Measurements from ENCODE around the gene CCZ1B. TPM values are rescaled to one million over a fixed set of nuclear protein-coding genes. Genes with fewer than 3 reads are reported as not detected.
A peak's percentile ranks its signal among the peaks of the same experiment; 100 is the strongest.
"Not testable (repeated sequence)": the region's sequence is repeated elsewhere in the genome, so short reads cannot be mapped to it uniquely, and the experiment has no call there.

Gene CCZ1B
- total and polyA plus RNA-seq, 5 donors from 2014 or later: 18.3 to 90.3 (median 36.3) TPM

DNA sequence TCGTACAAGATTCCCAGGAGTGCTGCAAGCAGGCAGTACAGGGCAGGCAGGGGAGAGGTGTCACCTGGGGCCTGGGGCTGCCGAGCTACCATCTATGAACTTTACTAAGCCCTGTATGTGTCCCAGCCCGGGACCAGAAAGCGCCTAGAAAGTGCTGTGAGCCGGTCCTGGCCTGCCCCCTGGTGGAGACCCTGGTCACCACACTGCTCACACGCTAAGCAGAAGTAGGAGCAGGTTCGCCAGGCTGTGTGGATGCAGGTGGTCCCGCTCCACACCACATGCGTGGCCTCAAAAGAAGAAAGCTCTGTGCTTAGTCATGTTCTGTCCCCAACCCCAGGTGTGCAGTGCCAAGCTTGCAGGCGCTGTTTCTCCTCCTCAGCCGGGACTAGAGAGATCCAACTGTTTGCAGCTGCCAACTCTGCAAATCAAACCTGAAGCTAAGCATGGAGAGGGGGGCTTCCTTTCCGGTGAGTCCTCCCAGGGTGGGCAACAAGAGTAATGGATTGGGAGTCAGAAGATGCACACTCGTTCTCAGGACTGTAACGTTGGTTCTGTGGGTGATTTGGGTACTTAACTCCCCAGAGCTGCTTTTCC lies 31.7 kb upstream of the CCZ1B start:
- DNase-seq: peak; percentile 60 to 77 (median 72)
- not testable (repeated sequence) for H3K27ac Mint-ChIP-seq; H3K27me3 ChIP-seq (ENCODE audit: control insufficient read depth, insufficient read depth, low read length); H3K4me1 ChIP-seq (ENCODE audit: control insufficient read depth, insufficient read depth, low read length, poor library complexity, severe bottlenecking); H3K9me3 Mint-ChIP-seq; H3K4me3 ChIP-seq (ENCODE audit: low read depth, low read length); ATAC-seq (ENCODE audit: low read depth in 2 of 2); H3K9me3 ChIP-seq (ENCODE audit: control insufficient read depth in 2 of 2, low read length in 2 of 2); H3K27ac ChIP-seq (ENCODE audit: insufficient read depth, low read length, poor library complexity, severe bottlenecking); H3K36me3 ChIP-seq (ENCODE audit: control insufficient read depth, insufficient read depth, low read length); H3K36me3 Mint-ChIP-seq; H3K4me3 Mint-ChIP-seq
- Mint-ChIP-seq H3K4me1 (peaks cover 0 to 11% (median 0%) of the 10 kb centered on the region in 4 donors), H3K27me3 (peaks cover 20% of the 10 kb centered on the region)

- H3K9me3 Mint-ChIP-seq; H3K27ac Mint-ChIP-seq; H3K4me1 ChIP-seq (ENCODE audit: control insufficient read depth, insufficient read depth, low read length, poor library complexity, severe bottlenecking); H3K9me3 ChIP-seq (ENCODE audit: control insufficient read depth in 2 of 2, low read length in 2 of 2); H3K27ac ChIP-seq (ENCODE audit: insufficient read depth, low read length, poor library complexity, severe bottlenecking); ATAC-seq (ENCODE audit: low read depth in 2 of 2); H3K27me3 ChIP-seq (ENCODE audit: control insufficient read depth, insufficient read depth, low read length); DNase-seq; H3K36me3 Mint-ChIP-seq; H3K36me3 ChIP-seq (ENCODE audit: control insufficient read depth, insufficient read depth, low read length); H3K4me3 ChIP-seq (ENCODE audit: low read depth, low read length): not testable (repeated sequence)
- peaks cover 0 to 11% (median 0%) of the 10 kb centered on the region in 4 donors for H3K4me1 Mint-ChIP-seq
- peak overlapping the region in 3 of 4 donors; percentile 29 to 87 (median 65) for H3K4me3 Mint-ChIP-seq
- peaks cover 20% of the 10 kb centered on the region for H3K27me3 Mint-ChIP-seq
Measured at GRCh38 chr7:6855563-6856131, 29.6 kb upstream of the CCZ1B start.

GRCh38 chr7:6854747-6855562 lies 28.9 kb upstream of the CCZ1B start:
- H3K9me3 ChIP-seq (ENCODE audit: control insufficient read depth in 2 of 2, low read length in 2 of 2); H3K36me3 ChIP-seq (ENCODE audit: control insufficient read depth, insufficient read depth, low read length); H3K4me1 ChIP-seq (ENCODE audit: control insufficient read depth, insufficient read depth, low read length, poor library complexity, severe bottlenecking); H3K27me3 ChIP-seq (ENCODE audit: control insufficient read depth, insufficient read depth, low read length); H3K4me3 ChIP-seq (ENCODE audit: low read depth, low read length); H3K27ac Mint-ChIP-seq; H3K9me3 Mint-ChIP-seq; H3K36me3 Mint-ChIP-seq; H3K27ac ChIP-seq (ENCODE audit: insufficient read depth, low read length, poor library complexity, severe bottlenecking); ATAC-seq (ENCODE audit: low read depth in 2 of 2): not testable (repeated sequence)
- Mint-ChIP-seq H3K27me3 (peaks cover 20% of the 10 kb centered on the region), H3K4me3 (peak overlapping the region in 3 of 4 donors; percentile 58 to 70 (median 59)), H3K4me1 (peaks cover 0 to 11% (median 0%) of the 10 kb centered on the region in 4 donors)
- peak in 2 of 3 donors; percentile 5 to 10 for DNase-seq

GRCh38 chr7:6853681-6854080 lies 27.6 kb upstream of the CCZ1B start:
- H3K9me3 Mint-ChIP-seq; DNase-seq; ATAC-seq (ENCODE audit: low read depth in 2 of 2); H3K4me1 ChIP-seq (ENCODE audit: control insufficient read depth, insufficient read depth, low read length, poor library complexity, severe bottlenecking); H3K4me3 ChIP-seq (ENCODE audit: low read depth, low read length); H3K27me3 ChIP-seq (ENCODE audit: control insufficient read depth, insufficient read depth, low read length); H3K9me3 ChIP-seq (ENCODE audit: control insufficient read depth in 2 of 2, low read length in 2 of 2); H3K36me3 ChIP-seq (ENCODE audit: control insufficient read depth, insufficient read depth, low read length); H3K27ac ChIP-seq (ENCODE audit: insufficient read depth, low read length, poor library complexity, severe bottlenecking); H3K27ac Mint-ChIP-seq; H3K36me3 Mint-ChIP-seq: not testable (repeated sequence)
- Mint-ChIP-seq H3K4me3 (peak overlapping the region in 2 of 4 donors; percentile 64 to 70), H3K4me1 (peaks cover 0 to 11% (median 0%) of the 10 kb centered on the region in 4 donors), H3K27me3 (peaks cover 20% of the 10 kb centered on the region)

- not testable (repeated sequence) for H3K27ac ChIP-seq (ENCODE audit: insufficient read depth, low read length, poor library complexity, severe bottlenecking); H3K4me1 ChIP-seq (ENCODE audit: control insufficient read depth, insufficient read depth, low read length, poor library complexity, severe bottlenecking); H3K27me3 ChIP-seq (ENCODE audit: control insufficient read depth, insufficient read depth, low read length); H3K9me3 ChIP-seq (ENCODE audit: control insufficient read depth in 2 of 2, low read length in 2 of 2); ATAC-seq (ENCODE audit: low read depth in 2 of 2); H3K4me3 Mint-ChIP-seq; DNase-seq; H3K36me3 Mint-ChIP-seq; H3K4me1 Mint-ChIP-seq; H3K4me3 ChIP-seq (ENCODE audit: low read depth, low read length); H3K36me3 ChIP-seq (ENCODE audit: control insufficient read depth, insufficient read depth, low read length); H3K27ac Mint-ChIP-seq; H3K9me3 Mint-ChIP-seq
- H3K27me3 Mint-ChIP-seq: peaks cover 19% of the 10 kb centered on the region
Measured at GRCh38 chr7:6849127-6849526, 23.1 kb upstream of the CCZ1B start.

GRCh38 chr7:6847751-6848150 lies 21.7 kb upstream of the CCZ1B start:
- peaks cover 18% of the 10 kb centered on the region for H3K27me3 Mint-ChIP-seq
- H3K9me3 Mint-ChIP-seq; H3K27me3 ChIP-seq (ENCODE audit: control insufficient read depth, insufficient read depth, low read length); H3K4me3 ChIP-seq (ENCODE audit: low read depth, low read length); H3K27ac Mint-ChIP-seq; H3K36me3 ChIP-seq (ENCODE audit: control insufficient read depth, insufficient read depth, low read length); H3K4me1 Mint-ChIP-seq; H3K36me3 Mint-ChIP-seq; H3K27ac ChIP-seq (ENCODE audit: insufficient read depth, low read length, poor library complexity, severe bottlenecking); H3K4me1 ChIP-seq (ENCODE audit: control insufficient read depth, insufficient read depth, low read length, poor library complexity, severe bottlenecking); H3K4me3 Mint-ChIP-seq; H3K9me3 ChIP-seq (ENCODE audit: control insufficient read depth in 2 of 2, low read length in 2 of 2); ATAC-seq (ENCODE audit: low read depth in 2 of 2): not testable (repeated sequence)
- DNase-seq: peak in 1 of 3 donors; percentile 7

DNA sequence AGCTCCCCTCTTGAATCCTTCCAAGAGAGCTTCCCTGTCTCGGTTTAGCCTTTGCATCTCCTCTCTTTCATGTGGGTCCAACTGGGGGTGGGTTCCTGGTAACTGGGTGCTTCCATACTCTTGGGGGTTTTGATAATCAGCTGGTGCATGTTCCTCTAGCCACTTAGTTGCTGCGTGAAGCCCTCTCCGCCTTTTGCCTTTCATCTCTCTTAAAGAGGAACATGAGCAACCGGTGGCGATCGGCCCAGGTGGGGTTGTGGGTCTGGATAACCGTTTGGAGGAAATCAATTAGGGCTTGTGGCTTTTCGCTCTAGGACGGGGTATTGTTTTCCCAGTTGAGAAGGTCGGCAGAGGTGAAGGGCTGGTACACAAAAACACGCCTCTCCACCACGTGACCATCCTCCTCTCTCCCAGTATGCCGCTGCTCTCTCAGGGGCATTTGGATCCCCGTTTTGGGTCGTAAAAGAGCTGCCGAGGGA lies 19.9 kb upstream of the CCZ1B start:
- H3K27ac Mint-ChIP-seq; H3K9me3 Mint-ChIP-seq; H3K27me3 ChIP-seq (ENCODE audit: control insufficient read depth, insufficient read depth, low read length); H3K27ac ChIP-seq (ENCODE audit: insufficient read depth, low read length, poor library complexity, severe bottlenecking); H3K4me3 ChIP-seq (ENCODE audit: low read depth, low read length); H3K36me3 ChIP-seq (ENCODE audit: control insufficient read depth, insufficient read depth, low read length); H3K36me3 Mint-ChIP-seq; H3K4me3 Mint-ChIP-seq; DNase-seq; H3K4me1 ChIP-seq (ENCODE audit: control insufficient read depth, insufficient read depth, low read length, poor library complexity, severe bottlenecking); H3K4me1 Mint-ChIP-seq; ATAC-seq (ENCODE audit: low read depth in 2 of 2); H3K9me3 ChIP-seq (ENCODE audit: control insufficient read depth in 2 of 2, low read length in 2 of 2): not testable (repeated sequence)
- peaks cover 18% of the 10 kb centered on the region for H3K27me3 Mint-ChIP-seq
